ENCODE results near the gene CALHM4. TPM values are rescaled to one million over a fixed set of nuclear protein-coding genes. Genes with fewer than 3 reads are reported as not detected.
"Not testable (repeated sequence)": the region's sequence is repeated elsewhere in the genome, so short reads cannot be mapped to it uniquely, and the experiment has no call there.

The CALHM4 gene
- polyA plus RNA-seq, 2 of the 4 experiments (the other 2 are of a cell fraction): not detected

DNA sequence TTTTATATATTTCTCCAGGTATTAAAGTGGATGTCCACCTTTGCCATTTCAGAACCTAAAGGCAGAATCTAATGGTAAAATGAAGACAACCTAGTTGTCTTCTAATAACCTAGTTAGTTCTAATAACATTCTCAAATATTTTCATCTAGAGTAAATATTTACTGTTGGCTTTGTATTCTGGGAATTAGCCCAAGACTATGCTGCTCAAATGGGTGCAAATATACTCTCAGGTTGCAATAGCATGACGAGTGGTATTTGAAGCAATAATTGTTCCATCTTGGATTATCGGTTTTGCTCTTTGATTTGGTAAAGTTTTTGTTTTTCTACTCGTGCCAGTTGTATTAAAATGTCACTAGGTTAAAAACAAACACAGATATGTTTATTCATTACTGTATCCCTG, 41.7 kb downstream of the CALHM4 start (continued):
- TF ChIP-seq, protein P1, sequence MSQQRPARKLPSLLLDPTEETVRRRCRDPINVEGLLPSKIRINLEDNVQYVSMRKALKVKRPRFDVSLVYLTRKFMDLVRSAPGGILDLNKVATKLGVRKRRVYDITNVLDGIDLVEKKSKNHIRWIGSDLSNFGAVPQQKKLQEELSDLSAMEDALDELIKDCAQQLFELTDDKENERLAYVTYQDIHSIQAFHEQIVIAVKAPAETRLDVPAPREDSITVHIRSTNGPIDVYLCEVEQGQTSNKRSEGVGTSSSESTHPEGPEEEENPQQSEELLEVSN (IDR thresholded peaks at IDR 0.05; ENCODE audit: borderline replicate concordance, low read depth): no peak
- no peak for TF ChIP-seq MAFK (IDR thresholded peaks at IDR 0.05; ENCODE audit: partially characterized antibody)

DNA sequence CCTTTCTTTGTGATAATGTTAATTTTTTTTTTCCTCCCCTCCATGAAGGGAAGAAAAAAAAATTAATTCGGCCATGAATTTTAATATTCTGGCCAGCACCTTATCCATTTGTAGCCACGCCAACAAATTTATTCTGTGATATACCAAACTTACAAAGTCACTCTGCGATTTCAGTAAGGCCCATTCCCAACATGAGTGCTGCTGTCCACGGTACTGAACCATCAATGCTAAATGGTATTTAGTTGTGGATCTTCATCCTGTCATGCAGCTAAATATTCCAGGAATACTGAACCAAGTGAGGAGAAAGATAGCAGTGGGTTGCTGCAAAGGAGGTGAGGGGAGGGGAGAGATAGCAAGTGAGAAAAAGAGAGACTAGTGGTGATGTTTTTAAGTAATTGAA, 43.3 kb downstream of the CALHM4 start:
- POLR2A ChIA-PET: no interaction called here
- 91% methylated on average over 4 of the region's 4 CpGs for WGBS (ENCODE audit: missing lambda C conversion rate)
- peak in 1 of 2 experiments; percentile 5 for DNase-seq (ENCODE audit: low read depth in 1 of 2, low spot score in 1 of 2)
- no peak for ATAC-seq
- TF ChIP-seq HOXA7 (CRISPR knock-in tag; IDR thresholded peaks at IDR 0.05): no peak
- TF ChIP-seq, protein P2, sequence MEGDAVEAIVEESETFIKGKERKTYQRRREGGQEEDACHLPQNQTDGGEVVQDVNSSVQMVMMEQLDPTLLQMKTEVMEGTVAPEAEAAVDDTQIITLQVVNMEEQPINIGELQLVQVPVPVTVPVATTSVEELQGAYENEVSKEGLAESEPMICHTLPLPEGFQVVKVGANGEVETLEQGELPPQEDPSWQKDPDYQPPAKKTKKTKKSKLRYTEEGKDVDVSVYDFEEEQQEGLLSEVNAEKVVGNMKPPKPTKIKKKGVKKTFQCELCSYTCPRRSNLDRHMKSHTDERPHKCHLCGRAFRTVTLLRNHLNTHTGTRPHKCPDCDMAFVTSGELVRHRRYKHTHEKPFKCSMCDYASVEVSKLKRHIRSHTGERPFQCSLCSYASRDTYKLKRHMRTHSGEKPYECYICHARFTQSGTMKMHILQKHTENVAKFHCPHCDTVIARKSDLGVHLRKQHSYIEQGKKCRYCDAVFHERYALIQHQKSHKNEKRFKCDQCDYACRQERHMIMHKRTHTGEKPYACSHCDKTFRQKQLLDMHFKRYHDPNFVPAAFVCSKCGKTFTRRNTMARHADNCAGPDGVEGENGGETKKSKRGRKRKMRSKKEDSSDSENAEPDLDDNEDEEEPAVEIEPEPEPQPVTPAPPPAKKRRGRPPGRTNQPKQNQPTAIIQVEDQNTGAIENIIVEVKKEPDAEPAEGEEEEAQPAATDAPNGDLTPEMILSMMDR (IDR thresholded peaks at IDR 0.05): no peak
- TF ChIP-seq, protein P3, sequence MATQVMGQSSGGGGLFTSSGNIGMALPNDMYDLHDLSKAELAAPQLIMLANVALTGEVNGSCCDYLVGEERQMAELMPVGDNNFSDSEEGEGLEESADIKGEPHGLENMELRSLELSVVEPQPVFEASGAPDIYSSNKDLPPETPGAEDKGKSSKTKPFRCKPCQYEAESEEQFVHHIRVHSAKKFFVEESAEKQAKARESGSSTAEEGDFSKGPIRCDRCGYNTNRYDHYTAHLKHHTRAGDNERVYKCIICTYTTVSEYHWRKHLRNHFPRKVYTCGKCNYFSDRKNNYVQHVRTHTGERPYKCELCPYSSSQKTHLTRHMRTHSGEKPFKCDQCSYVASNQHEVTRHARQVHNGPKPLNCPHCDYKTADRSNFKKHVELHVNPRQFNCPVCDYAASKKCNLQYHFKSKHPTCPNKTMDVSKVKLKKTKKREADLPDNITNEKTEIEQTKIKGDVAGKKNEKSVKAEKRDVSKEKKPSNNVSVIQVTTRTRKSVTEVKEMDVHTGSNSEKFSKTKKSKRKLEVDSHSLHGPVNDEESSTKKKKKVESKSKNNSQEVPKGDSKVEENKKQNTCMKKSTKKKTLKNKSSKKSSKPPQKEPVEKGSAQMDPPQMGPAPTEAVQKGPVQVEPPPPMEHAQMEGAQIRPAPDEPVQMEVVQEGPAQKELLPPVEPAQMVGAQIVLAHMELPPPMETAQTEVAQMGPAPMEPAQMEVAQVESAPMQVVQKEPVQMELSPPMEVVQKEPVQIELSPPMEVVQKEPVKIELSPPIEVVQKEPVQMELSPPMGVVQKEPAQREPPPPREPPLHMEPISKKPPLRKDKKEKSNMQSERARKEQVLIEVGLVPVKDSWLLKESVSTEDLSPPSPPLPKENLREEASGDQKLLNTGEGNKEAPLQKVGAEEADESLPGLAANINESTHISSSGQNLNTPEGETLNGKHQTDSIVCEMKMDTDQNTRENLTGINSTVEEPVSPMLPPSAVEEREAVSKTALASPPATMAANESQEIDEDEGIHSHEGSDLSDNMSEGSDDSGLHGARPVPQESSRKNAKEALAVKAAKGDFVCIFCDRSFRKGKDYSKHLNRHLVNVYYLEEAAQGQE (IDR thresholded peaks at IDR 0.05): peak; percentile 91
- TF ChIP-seq, protein P4, sequence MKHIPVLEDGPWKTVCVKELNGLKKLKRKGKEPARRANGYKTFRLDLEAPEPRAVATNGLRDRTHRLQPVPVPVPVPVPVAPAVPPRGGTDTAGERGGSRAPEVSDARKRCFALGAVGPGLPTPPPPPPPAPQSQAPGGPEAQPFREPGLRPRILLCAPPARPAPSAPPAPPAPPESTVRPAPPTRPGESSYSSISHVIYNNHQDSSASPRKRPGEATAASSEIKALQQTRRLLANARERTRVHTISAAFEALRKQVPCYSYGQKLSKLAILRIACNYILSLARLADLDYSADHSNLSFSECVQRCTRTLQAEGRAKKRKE (CRISPR knock-in tag; IDR thresholded peaks at IDR 0.05; ENCODE audit: low read depth): no peak
- no peak for TF ChIP-seq ZNF302 (CRISPR knock-in tag; IDR thresholded peaks at IDR 0.05)
- TF ChIP-seq, protein P5, sequence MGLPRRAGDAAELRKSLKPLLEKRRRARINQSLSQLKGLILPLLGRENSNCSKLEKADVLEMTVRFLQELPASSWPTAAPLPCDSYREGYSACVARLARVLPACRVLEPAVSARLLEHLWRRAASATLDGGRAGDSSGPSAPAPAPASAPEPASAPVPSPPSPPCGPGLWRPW (IDR thresholded peaks at IDR 0.05): no peak
- no peak for TF ChIP-seq EP300 (IDR thresholded peaks at IDR 0.05)
- TF ChIP-seq EHMT2 (IDR thresholded peaks at IDR 0.05; ENCODE audit: low read depth): peak; percentile 79
- no peak for TF ChIP-seq MAFK (IDR thresholded peaks at IDR 0.05; ENCODE audit: partially characterized antibody)
- TF ChIP-seq CHD2 (IDR thresholded peaks at IDR 0.05; ENCODE audit: low read length, partially characterized antibody): no peak
- Histone ChIP-seq H3K27ac (no peak overlapping the region), H3K9me3 (no peaks in the 10 kb centered on the region), H3K4me1 (no peaks in the 10 kb centered on the region), H3K4me2 (no peak overlapping the region), H3K4me3 (no peak overlapping the region)
- CTCF ChIA-PET: no interaction called here
- no peak for FAIRE-seq

DNA sequence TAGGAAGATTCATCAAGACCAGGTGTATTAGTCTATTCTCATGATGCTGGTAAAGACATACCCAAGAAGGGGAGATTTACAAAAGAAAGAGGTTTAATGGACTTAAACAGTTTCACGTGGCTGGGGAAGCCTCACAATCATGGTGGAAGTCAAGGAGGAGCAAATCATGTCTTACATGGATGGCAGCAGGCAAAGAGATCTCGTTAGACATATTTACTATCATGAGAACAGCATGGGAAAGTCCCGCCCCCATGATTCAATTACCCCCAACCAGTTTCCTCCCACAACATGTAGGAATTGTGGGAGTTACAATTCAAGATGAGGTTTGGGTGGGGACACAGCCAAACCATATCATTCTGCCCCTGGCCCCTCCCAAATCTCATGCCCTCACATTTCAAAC, 50.4 kb downstream of the CALHM4 start:
- ATAC-seq; FAIRE-seq; H3K9me3 ChIP-seq; DNase-seq (ENCODE audit: low read depth in 1 of 2, low spot score in 1 of 2); H3K4me1 ChIP-seq; CTCF ChIA-PET; H3K4me3 ChIP-seq; POLR2A ChIA-PET; H3K4me2 ChIP-seq; H3K27ac ChIP-seq: not testable (repeated sequence)
- 81% methylated on average over 3 of the region's 3 CpGs for WGBS (ENCODE audit: missing lambda C conversion rate)

DNA sequence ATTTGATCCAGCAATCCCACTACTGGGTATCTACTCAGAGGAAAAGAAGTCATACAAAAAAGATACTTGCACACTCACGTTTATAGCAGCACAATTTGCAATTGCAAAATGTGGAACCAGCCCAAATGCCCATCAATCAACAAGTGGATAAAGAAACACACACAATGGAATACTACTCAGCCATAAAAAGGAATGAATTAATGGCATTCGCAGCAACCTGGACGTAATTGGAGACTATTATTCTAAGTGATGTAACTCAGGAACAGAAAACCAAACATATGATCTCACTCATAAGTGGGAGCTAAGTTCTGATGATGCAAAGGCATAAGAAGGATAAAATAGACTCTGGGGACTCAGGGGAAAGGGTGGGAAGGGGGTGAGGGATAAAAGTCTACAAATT, 51.3 kb downstream of the CALHM4 start:
- DNase-seq (ENCODE audit: low read depth in 1 of 2, low spot score in 1 of 2); H3K4me3 ChIP-seq; CTCF ChIA-PET; H3K4me2 ChIP-seq; H3K4me1 ChIP-seq; H3K9me3 ChIP-seq; FAIRE-seq; POLR2A ChIA-PET; ATAC-seq; H3K27ac ChIP-seq: not testable (repeated sequence)
- 81% methylated on average over 3 of the region's 3 CpGs for WGBS (ENCODE audit: missing lambda C conversion rate)
